ENCODE measurements around the gene PPIH. TPM values are rescaled to one million over a fixed set of nuclear protein-coding genes. Genes with fewer than 3 reads are reported as not detected.

The PPIH gene
- polyA plus RNA-seq, 4 donors: 24.9 to 79.1 (median 42.0) TPM

- H3K4me1 ChIP-seq (ENCODE audit: control insufficient read depth in 3 of 3, insufficient read depth in 2 of 3, low read depth in 1 of 3, low read length in 2 of 3): peaks cover 2 to 15% (median 4%) of the 10 kb centered on the region in 3 donors
- DNase-seq (peak in 1 of 2 donors; percentile 13), FAIRE-seq (no peak)
- H3K27me3 ChIP-seq (ENCODE audit: control insufficient read depth in 3 of 3, insufficient read depth in 3 of 3, low read length in 3 of 3): no peaks in the 10 kb centered on the region
- peak overlapping the region in 1 of 3 donors; percentile 90 for H3K27ac ChIP-seq (ENCODE audit: low read depth in 1 of 3, low read length in 2 of 3)
- peak overlapping the region in 1 of 3 donors; percentile 95 for H3K4me3 ChIP-seq (ENCODE audit: low read depth in 1 of 3, low read length in 3 of 3)
- WGBS, 3 donors: 87 to 94% (median 88%) methylated on average over 5 of the region's 5 CpGs
- H3K36me3 ChIP-seq (ENCODE audit: control insufficient read depth in 3 of 3, insufficient read depth in 2 of 3, low read depth in 1 of 3, low read length in 3 of 3): peaks cover 0 to 3% (median 2%) of the 10 kb centered on the region in 3 donors
- H3K9me3 ChIP-seq (ENCODE audit: control insufficient read depth in 2 of 2, insufficient read depth in 1 of 2, low read depth in 1 of 2, low read length in 1 of 2): no peaks in the 10 kb centered on the region
Observed at GRCh38 chr1:42657201-42657600, 1.0 kb upstream of the PPIH start.

GRCh38 chr1:42658877-42659337 is 684 bp downstream of the PPIH start:
- no peak for FAIRE-seq
- H3K36me3 ChIP-seq (ENCODE audit: control insufficient read depth in 3 of 3, insufficient read depth in 2 of 3, low read depth in 1 of 3, low read length in 3 of 3): peaks cover 0 to 9% (median 2%) of the 10 kb centered on the region in 3 donors
- peaks cover 2 to 15% (median 4%) of the 10 kb centered on the region in 3 donors for H3K4me1 ChIP-seq (ENCODE audit: control insufficient read depth in 3 of 3, insufficient read depth in 2 of 3, low read depth in 1 of 3, low read length in 2 of 3)
- no peak for DNase-seq
- H3K27me3 ChIP-seq (ENCODE audit: control insufficient read depth in 3 of 3, insufficient read depth in 3 of 3, low read length in 3 of 3): no peaks in the 10 kb centered on the region
- peak overlapping the region; percentile 62 to 95 (median 72) for H3K4me3 ChIP-seq (ENCODE audit: low read depth in 1 of 3, low read length in 3 of 3)
- H3K9me3 ChIP-seq (ENCODE audit: control insufficient read depth in 2 of 2, insufficient read depth in 1 of 2, low read depth in 1 of 2, low read length in 1 of 2): no peaks in the 10 kb centered on the region
- H3K27ac ChIP-seq (ENCODE audit: low read depth in 1 of 3, low read length in 2 of 3): peak overlapping the region in 2 of 3 donors; percentile 68 to 90
- WGBS, 3 donors: 4 to 6% (median 4%) methylated on average over 20 of the region's 20 CpGs

- DNase-seq: no peak
- H3K4me1 ChIP-seq (ENCODE audit: control insufficient read depth in 3 of 3, insufficient read depth in 2 of 3, low read depth in 1 of 3, low read length in 2 of 3): peaks cover 2 to 15% (median 4%) of the 10 kb centered on the region in 3 donors
- peaks cover 2 to 19% (median 3%) of the 10 kb centered on the region in 3 donors for H3K36me3 ChIP-seq (ENCODE audit: control insufficient read depth in 3 of 3, insufficient read depth in 2 of 3, low read depth in 1 of 3, low read length in 3 of 3)
- no peak for FAIRE-seq
- H3K27ac ChIP-seq (ENCODE audit: low read depth in 1 of 3, low read length in 2 of 3): no peak overlapping the region
- no peaks in the 10 kb centered on the region for H3K9me3 ChIP-seq (ENCODE audit: control insufficient read depth in 2 of 2, insufficient read depth in 1 of 2, low read depth in 1 of 2, low read length in 1 of 2)
- H3K27me3 ChIP-seq (ENCODE audit: control insufficient read depth in 3 of 3, insufficient read depth in 3 of 3, low read length in 3 of 3): no peaks in the 10 kb centered on the region
- WGBS, 3 donors: 49 to 72% (median 62%) methylated on average over 3 of the region's 3 CpGs
- H3K4me3 ChIP-seq (ENCODE audit: low read depth in 1 of 3, low read length in 3 of 3): no peak overlapping the region
Observed at GRCh38 chr1:42660907-42661500, 2.8 kb downstream of the PPIH start.

GRCh38 chr1:42669936-42670335 is 11.7 kb downstream of the PPIH start:
- Histone ChIP-seq H3K27me3 (ENCODE audit: control insufficient read depth in 3 of 3, insufficient read depth in 3 of 3, low read length in 3 of 3) (no peaks in the 10 kb centered on the region), H3K27ac (ENCODE audit: low read depth in 1 of 3, low read length in 2 of 3) (no peak overlapping the region), H3K4me1 (ENCODE audit: control insufficient read depth in 3 of 3, insufficient read depth in 2 of 3, low read depth in 1 of 3, low read length in 2 of 3) (no peaks in the 10 kb centered on the region), H3K9me3 (ENCODE audit: control insufficient read depth in 2 of 2, insufficient read depth in 1 of 2, low read depth in 1 of 2, low read length in 1 of 2) (no peaks in the 10 kb centered on the region), H3K4me3 (ENCODE audit: low read depth in 1 of 3, low read length in 3 of 3) (no peak overlapping the region), H3K36me3 (ENCODE audit: control insufficient read depth in 3 of 3, insufficient read depth in 2 of 3, low read depth in 1 of 3, low read length in 3 of 3) (peaks cover 9 to 45% (median 12%) of the 10 kb centered on the region in 3 donors)
- DNase-seq (no peak), FAIRE-seq (no peak)
- WGBS, 3 donors: 94 to 99% (median 97%) methylated on average over 3 of the region's 3 CpGs

- H3K9me3 ChIP-seq (ENCODE audit: control insufficient read depth in 2 of 2, insufficient read depth in 1 of 2, low read depth in 1 of 2, low read length in 1 of 2): no peaks in the 10 kb centered on the region
- WGBS, 3 donors: 98% methylated on average over 4 of the region's 4 CpGs
- DNase-seq (no peak), FAIRE-seq (no peak)
- H3K27ac ChIP-seq (ENCODE audit: low read depth in 1 of 3, low read length in 2 of 3): no peak overlapping the region
- H3K27me3 ChIP-seq (ENCODE audit: control insufficient read depth in 3 of 3, insufficient read depth in 3 of 3, low read length in 3 of 3): no peaks in the 10 kb centered on the region
- H3K4me1 ChIP-seq (ENCODE audit: control insufficient read depth in 3 of 3, insufficient read depth in 2 of 3, low read depth in 1 of 3, low read length in 2 of 3): no peaks in the 10 kb centered on the region
- no peak overlapping the region for H3K4me3 ChIP-seq (ENCODE audit: low read depth in 1 of 3, low read length in 3 of 3)
- H3K36me3 ChIP-seq (ENCODE audit: control insufficient read depth in 3 of 3, insufficient read depth in 2 of 3, low read depth in 1 of 3, low read length in 3 of 3): peaks cover 9 to 44% (median 12%) of the 10 kb centered on the region in 3 donors
Observed at GRCh38 chr1:42670425-42670824, 12.2 kb downstream of the PPIH start.

GRCh38 chr1:42674214-42674613 is 16.0 kb downstream of the PPIH start:
- Histone ChIP-seq H3K9me3 (ENCODE audit: control insufficient read depth in 2 of 2, insufficient read depth in 1 of 2, low read depth in 1 of 2, low read length in 1 of 2) (no peaks in the 10 kb centered on the region), H3K27ac (ENCODE audit: low read depth in 1 of 3, low read length in 2 of 3) (no peak overlapping the region), H3K4me1 (ENCODE audit: control insufficient read depth in 3 of 3, insufficient read depth in 2 of 3, low read depth in 1 of 3, low read length in 2 of 3) (no peaks in the 10 kb centered on the region), H3K36me3 (ENCODE audit: control insufficient read depth in 3 of 3, insufficient read depth in 2 of 3, low read depth in 1 of 3, low read length in 3 of 3) (peaks cover 1 to 39% (median 9%) of the 10 kb centered on the region in 3 donors), H3K27me3 (ENCODE audit: control insufficient read depth in 3 of 3, insufficient read depth in 3 of 3, low read length in 3 of 3) (no peaks in the 10 kb centered on the region), H3K4me3 (ENCODE audit: low read depth in 1 of 3, low read length in 3 of 3) (no peak overlapping the region)
- FAIRE-seq: no peak
- DNase-seq: no peak

- FAIRE-seq: no peak
- Histone ChIP-seq H3K27ac (ENCODE audit: low read depth in 1 of 3, low read length in 2 of 3) (no peak overlapping the region), H3K9me3 (ENCODE audit: control insufficient read depth in 2 of 2, insufficient read depth in 1 of 2, low read depth in 1 of 2, low read length in 1 of 2) (no peaks in the 10 kb centered on the region), H3K27me3 (ENCODE audit: control insufficient read depth in 3 of 3, insufficient read depth in 3 of 3, low read length in 3 of 3) (no peaks in the 10 kb centered on the region), H3K4me1 (ENCODE audit: control insufficient read depth in 3 of 3, insufficient read depth in 2 of 3, low read depth in 1 of 3, low read length in 2 of 3) (no peaks in the 10 kb centered on the region), H3K4me3 (ENCODE audit: low read depth in 1 of 3, low read length in 3 of 3) (no peak overlapping the region), H3K36me3 (ENCODE audit: control insufficient read depth in 3 of 3, insufficient read depth in 2 of 3, low read depth in 1 of 3, low read length in 3 of 3) (peaks cover 1 to 37% (median 9%) of the 10 kb centered on the region in 3 donors)
- DNase-seq: no peak
- 72 to 77% (median 77%) methylated on average over 1 of the region's 1 CpG for WGBS, 3 donors
Observed at GRCh38 chr1:42674682-42675081, 16.5 kb downstream of the PPIH start.

- DNase-seq: no peak
- Histone ChIP-seq H3K27me3 (ENCODE audit: control insufficient read depth in 3 of 3, insufficient read depth in 3 of 3, low read length in 3 of 3) (no peaks in the 10 kb centered on the region), H3K27ac (ENCODE audit: low read depth in 1 of 3, low read length in 2 of 3) (no peak overlapping the region), H3K4me1 (ENCODE audit: control insufficient read depth in 3 of 3, insufficient read depth in 2 of 3, low read depth in 1 of 3, low read length in 2 of 3) (peaks cover 0 to 5% (median 0%) of the 10 kb centered on the region in 3 donors), H3K9me3 (ENCODE audit: control insufficient read depth in 2 of 2, insufficient read depth in 1 of 2, low read depth in 1 of 2, low read length in 1 of 2) (no peaks in the 10 kb centered on the region), H3K36me3 (ENCODE audit: control insufficient read depth in 3 of 3, insufficient read depth in 2 of 3, low read depth in 1 of 3, low read length in 3 of 3) (peaks cover 1 to 32% (median 9%) of the 10 kb centered on the region in 3 donors), H3K4me3 (ENCODE audit: low read depth in 1 of 3, low read length in 3 of 3) (no peak overlapping the region)
- FAIRE-seq: no peak
- 74 to 86% (median 84%) methylated on average over 3 of the region's 3 CpGs for WGBS, 3 donors
Observed at GRCh38 chr1:42675467-42675866, 17.2 kb downstream of the PPIH start.

Data from small intestine (tissue), 7 donors.